ENCODE measurements around the gene CTU2. TPM values are rescaled to one million over a fixed set of nuclear protein-coding genes. Genes with fewer than 3 reads are reported as not detected.

Gene CTU2
- polyA plus RNA-seq, 1 donor from 2014 or later = 26.3 TPM

GRCh38 chr16:88681709-88682451 is 24.4 kb upstream of the CTU2 start:
- Histone ChIP-seq H3K79me2 (replicated peaks; ENCODE audit: insufficient read depth, low read length) (no peaks in the 10 kb centered on the region), H2AFZ (ENCODE audit: low read depth, low read length) (no peak overlapping the region), H4K20me1 (ENCODE audit: insufficient read depth) (no peaks in the 10 kb centered on the region), H3K9me2 (ENCODE audit: insufficient read depth, low read length) (no peaks in the 10 kb centered on the region), H3K27me3 (ENCODE audit: insufficient read depth, low read depth, low read length) (peaks cover 27% of the 10 kb centered on the region), H3F3A (ENCODE audit: insufficient read depth, low read length, poor library complexity, severe bottlenecking) (no peaks in the 10 kb centered on the region), H3K4me3 (ENCODE audit: low read length) (no peak overlapping the region), H3K4me2 (ENCODE audit: low read length) (no peak overlapping the region), H3K36me3 (ENCODE audit: insufficient read depth, low read length) (no peaks in the 10 kb centered on the region), H3K9me3 (ENCODE audit: low read length) (no peaks in the 10 kb centered on the region), H3K9ac (ENCODE audit: low read length) (no peak overlapping the region), H3K27ac (ENCODE audit: low read length) (no peak overlapping the region)
- TF ChIP-seq MXI1 (conservative IDR thresholded peaks at IDR 0.05; ENCODE audit: poor library complexity, severe bottlenecking) (no peak), TAF1 (IDR thresholded peaks at IDR 0.05; ENCODE audit: low read depth) (no peak), EP300 (conservative IDR thresholded peaks at IDR 0.05; ENCODE audit: poor library complexity, severe bottlenecking) (no peak), CTCF (IDR thresholded peaks at IDR 0.05; ENCODE audit: poor library complexity, severe bottlenecking) (no peak), REST (IDR thresholded peaks at IDR 0.05; ENCODE audit: borderline replicate concordance) (no peak)

GRCh38 chr16:88684569-88685155 is 21.6 kb upstream of the CTU2 start:
- Histone ChIP-seq H4K20me1 (ENCODE audit: insufficient read depth) (no peaks in the 10 kb centered on the region), H3K27ac (ENCODE audit: low read length) (no peak overlapping the region), H3K4me2 (ENCODE audit: low read length) (no peak overlapping the region), H3K79me2 (replicated peaks; ENCODE audit: insufficient read depth, low read length) (no peaks in the 10 kb centered on the region), H2AFZ (ENCODE audit: low read depth, low read length) (no peak overlapping the region), H3K27me3 (ENCODE audit: insufficient read depth, low read depth, low read length) (peaks cover 45% of the 10 kb centered on the region), H3K9me2 (ENCODE audit: insufficient read depth, low read length) (no peaks in the 10 kb centered on the region), H3K9ac (ENCODE audit: low read length) (no peak overlapping the region), H3K36me3 (ENCODE audit: insufficient read depth, low read length) (no peaks in the 10 kb centered on the region), H3F3A (ENCODE audit: insufficient read depth, low read length, poor library complexity, severe bottlenecking) (no peaks in the 10 kb centered on the region), H3K9me3 (ENCODE audit: low read length) (no peaks in the 10 kb centered on the region), H3K4me3 (ENCODE audit: low read length) (no peak overlapping the region)
- no peak for TF ChIP-seq MXI1 (conservative IDR thresholded peaks at IDR 0.05; ENCODE audit: poor library complexity, severe bottlenecking)
- TF ChIP-seq TAF1 (IDR thresholded peaks at IDR 0.05; ENCODE audit: low read depth) = no peak
- TF ChIP-seq POLR2AphosphoS5 (IDR thresholded peaks at IDR 0.05) = no peak
- no peak for TF ChIP-seq EZH2 (IDR thresholded peaks at IDR 0.05; ENCODE audit: borderline replicate concordance, insufficient read depth, low read length, poor library complexity, severe bottlenecking)
- no peak for TF ChIP-seq REST (IDR thresholded peaks at IDR 0.05; ENCODE audit: borderline replicate concordance)
- TF ChIP-seq CTCF (IDR thresholded peaks at IDR 0.05; ENCODE audit: poor library complexity, severe bottlenecking) = no peak
- no peak for TF ChIP-seq RAD21 (conservative IDR thresholded peaks at IDR 0.05)
- TF ChIP-seq EP300 (conservative IDR thresholded peaks at IDR 0.05; ENCODE audit: poor library complexity, severe bottlenecking) = no peak
- TF ChIP-seq SMC3 (conservative IDR thresholded peaks at IDR 0.05; ENCODE audit: poor library complexity) = no peak

All from neural cell (in vitro differentiated cells).